Activated CD8-positive, alpha-beta memory T cell treated with anti-CD3 and anti-CD28 coated beads for 36 hours (primary cell): ENCODE measurements around the gene MPI. TPM values are rescaled to one million over a fixed set of nuclear protein-coding genes. Genes with fewer than 3 reads are reported as not detected.

Source experiments
- CTCF ChIA-PET: fragments of 350-600 bp; sonication (Branson Sonifier 250); formaldehyde crosslinking; loops from one replicate; lab custom pipeline; 2021; ENCODE audit warnings: antibody characterized with exemption; lab: Charles Lee
- POLR2A ChIA-PET: fragments of 350-600 bp; sonication (Branson Sonifier 250); formaldehyde crosslinking; loops from one replicate; lab custom pipeline; 2021; ENCODE audit warnings: antibody characterized with exemption; lab: Charles Lee
- total RNA-seq, 2 experiments: library from RNA; stranded (reverse); gene quantifications; one replicate each; pipeline ENCODE4 v1.2.3, GENCODE V29; 2021

MPI gene
- total RNA-seq, 2 experiments from 2014 or later, result 62.3 to 64.6 TPM

- ChIA-PET CTCF (interaction anchor here (0.7 to 4.9 kb wide), 32 partner anchors 8 to 132 kb away, joined by 3 to 27 read pairs (median 5); partner anchors contain the start of genes CSK, MPI and ULK3), POLR2A (interaction anchor here (0.8 to 1.6 kb wide), 3 partner anchors 31 to 103 kb away, joined by 3 read pairs; no protein-coding TSS in a partner anchor)
Observed at GRCh38 chr15:74901612-74902063, 11.8 kb downstream of the MPI start.

- ChIA-PET POLR2A (interaction anchor here (0.6 to 1.6 kb wide), 3 partner anchors 32 to 58 kb away, joined by 3 read pairs; no protein-coding TSS in a partner anchor), CTCF (interaction anchor here (0.5 to 4.9 kb wide), 28 partner anchors 9 to 376 kb away, joined by 3 to 27 read pairs (median 5); partner anchors contain the start of genes CSK, MPI and ULK3)
Observed at GRCh38 chr15:74902295-74903075, 12.6 kb downstream of the MPI start.

GRCh38 chr15:74903676-74904075 lies 13.8 kb downstream of the MPI start:
- CTCF ChIA-PET, result interaction anchor here (0.8 to 4.9 kb wide), 7 partner anchors 14 to 132 kb away, joined by 3 to 22 read pairs (median 4); partner anchors contain the start of gene MPI
- POLR2A ChIA-PET, result no interaction called here

- ChIA-PET POLR2A (no interaction called here), CTCF (interaction anchor here (0.8 to 1.7 kb wide), 6 partner anchors 14 to 117 kb away, joined by 3 to 5 read pairs (median 4); partner anchors contain the start of gene MPI)
Observed at GRCh38 chr15:74904190-74904805, 14.5 kb downstream of the MPI start.

GRCh38 chr15:74906067-74906449 lies 16.2 kb downstream of the MPI start:
- ChIA-PET CTCF (interaction anchor here (0.6 to 2.6 kb wide), 11 partner anchors 19 to 362 kb away, joined by 3 to 12 read pairs (median 3); partner anchors contain the start of gene SCAMP2), POLR2A (interaction anchor here (0.6 to 2.3 kb wide), 7 partner anchors 8 to 291 kb away, joined by 3 to 12 read pairs (median 6); partner anchors contain the start of genes CLK3 and MPI)

- CTCF ChIA-PET, result interaction anchor here (0.6 to 2.6 kb wide), 10 partner anchors 19 to 362 kb away, joined by 3 to 12 read pairs (median 3); partner anchors contain the start of gene SCAMP2
- POLR2A ChIA-PET, result interaction anchor here (0.6 to 2.3 kb wide), 8 partner anchors 9 to 291 kb away, joined by 3 to 12 read pairs (median 5); partner anchors contain the start of genes CLK3 and MPI
Observed at GRCh38 chr15:74906450-74907162, 16.8 kb downstream of the MPI start, which contains the start of gene FAM219B. TSS of gene FAM219B (minus strand) at chr15:74906851. CDS start at chr15:74906800, 51 bp downstream.

GRCh38 chr15:74907163-74907870 lies 17.5 kb downstream of the MPI start:
- ChIA-PET POLR2A (interaction anchor here (0.6 to 2.3 kb wide), 5 partner anchors 9 to 136 kb away, joined by 3 to 12 read pairs (median 4); partner anchors contain the start of gene MPI), CTCF (interaction anchor here (1.1 to 2.6 kb wide), 4 partner anchors 13 to 63 kb away, joined by 4 to 12 read pairs (median 6); no protein-coding TSS in a partner anchor)

GRCh38 chr15:74908635-74909034 lies 18.8 kb downstream of the MPI start:
- POLR2A ChIA-PET, result no interaction called here
- CTCF ChIA-PET, result interaction anchor here (1.1 kb wide), 1 partner anchor 12 kb away, joined by 4 read pairs; no protein-coding TSS in a partner anchor

GRCh38 chr15:74913041-74913440 lies 23.2 kb downstream of the MPI start:
- ChIA-PET POLR2A (no interaction called here), CTCF (interaction anchor here (0.9 to 4.9 kb wide), 2 partner anchors 11 to 71 kb away, joined by 3 to 27 read pairs; no protein-coding TSS in a partner anchor)

GRCh38 chr15:74913799-74914198 lies 24.0 kb downstream of the MPI start:
- CTCF ChIA-PET, result interaction anchor here (0.9 to 4.9 kb wide), 2 partner anchors 12 to 71 kb away, joined by 3 to 27 read pairs; no protein-coding TSS in a partner anchor
- POLR2A ChIA-PET, result interaction anchor here (0.8 kb wide), 1 partner anchor 15 kb away, joined by 3 read pairs; no protein-coding TSS in a partner anchor

- ChIA-PET POLR2A (interaction anchor here (0.7 kb wide), 2 partner anchors 11 to 719 kb away, joined by 4 to 9 read pairs; partner anchors contain the start of gene FAM219B), CTCF (interaction anchor here (1.2 kb wide), 1 partner anchor 287 kb away, joined by 3 read pairs; no protein-coding TSS in a partner anchor)
Observed at GRCh38 chr15:74917676-74918075, 27.8 kb downstream of the MPI start.

GRCh38 chr15:74920456-74920855 lies 30.6 kb downstream of the MPI start:
- ChIA-PET CTCF (interaction anchor here (0.6 to 1.1 kb wide), 2 partner anchors 13 to 165 kb away, joined by 3 to 4 read pairs; no protein-coding TSS in a partner anchor), POLR2A (no interaction called here)

GRCh38 chr15:74924525-74924924 lies 34.7 kb downstream of the MPI start:
- CTCF ChIA-PET, result interaction anchor here (0.6 to 2.6 kb wide), 4 partner anchors 18 to 168 kb away, joined by 3 to 6 read pairs (median 3); no protein-coding TSS in a partner anchor

GRCh38 chr15:74928771-74929198 lies 38.9 kb downstream of the MPI start:
- ChIA-PET POLR2A (no interaction called here), CTCF (interaction anchor here (0.6 kb wide), 1 partner anchor 27 kb away, joined by 3 read pairs; no protein-coding TSS in a partner anchor)

More at GRCh38 chr15:74924525-74924924, 34.7 kb downstream of the MPI start:
- POLR2A ChIA-PET, result no interaction called here

GRCh38 chr15:74933573-74933972 lies 43.7 kb downstream of the MPI start:
- POLR2A ChIA-PET, result interaction anchor here (0.7 kb wide), 1 partner anchor 77 kb away, joined by 3 read pairs; no protein-coding TSS in a partner anchor
- CTCF ChIA-PET, result interaction anchor here (1.2 to 1.4 kb wide), 2 partner anchors 10 to 32 kb away, joined by 3 to 4 read pairs; no protein-coding TSS in a partner anchor

- ChIA-PET POLR2A (interaction anchor here (0.6 to 1.2 kb wide), 2 partner anchors 22 to 282 kb away, joined by 3 to 5 read pairs; partner anchors contain the start of gene RPP25), CTCF (interaction anchor here (0.9 kb wide), 1 partner anchor 29 kb away, joined by 3 read pairs; no protein-coding TSS in a partner anchor)
Observed at GRCh38 chr15:74935193-74935592, 45.4 kb downstream of the MPI start.
